Left lung (tissue), 10 donors: Measurements from ENCODE around the gene ITIH5. TPM values are rescaled to one million over a fixed set of nuclear protein-coding genes. Genes with fewer than 3 reads are reported as not detected.
A peak's percentile ranks its signal among the peaks of the same experiment; 100 is the strongest.

ENCODE experiments used
- ATAC-seq: fragments of 200-7000 bp; cut with Tn5 transposase; one replicate; pipeline ENCODE4 v1.9.1; 2020; ENCODE audit warnings: moderate library complexity
- DNase-seq, 4 donors: peaks; one replicate each; pipeline ENCODE4 v3.0.0-alpha.2; 2013 to 2020
- H3K27ac ChIP-seq, 2 donors: fragments of 200-600 bp; sonication (generic) in 1 of 2; one replicate each; pipeline versions ENCODE4 v1.5.0 to v1.8.0; 2020 to 2021
- H3K27me3 ChIP-seq, 2 donors: fragments of 200-600 bp; sonication (generic) in 1 of 2; one replicate each; pipeline versions ENCODE4 v1.5.0 to v1.8.0; 2020 to 2021
- H3K36me3 ChIP-seq, 2 donors: fragments of 200-600 bp; sonication (generic) in 1 of 2; one replicate each; pipeline versions ENCODE4 v1.5.0 to v1.8.0; 2020 to 2021
- H3K4me1 ChIP-seq, 2 donors: fragments of 200-600 bp; one replicate each; pipeline ENCODE4 v1.8.0; 2021
- H3K4me3 ChIP-seq, 2 donors: fragments of 200-600 bp; sonication (generic) in 1 of 2; one replicate each; pipeline versions ENCODE4 v1.5.0 to v1.8.0; 2020 to 2021; ENCODE audit warnings: mild to moderate bottlenecking in 1 of 2
- H3K9me3 ChIP-seq, 2 donors: fragments of 200-600 bp; sonication (generic) in 1 of 2; one replicate each; pipeline versions ENCODE4 v1.5.0 to v1.8.0; 2020 to 2021
- intact Hi-C, 2 donors: fragments of 100-400 bp; cut with DNase I; formaldehyde crosslinking; loops; one replicate each; pipeline versions ENCODE4 v1.11.2 to v1.14.2; 2022
- polyA plus RNA-seq, 6 donors: library from polyadenylated mRNA; unstranded; fragments of 120-200 nt; gene quantifications; one replicate each; pipeline ENCODE4 v1.2.1, GENCODE V29; 2013; ENCODE audit not compliant: insufficient read length in 6 of 6
- total RNA-seq, 2 donors: library from RNA; stranded (reverse); fragmentation: NEBNext Ultra II Directional; extraction: Animal tissue kit (Norgen Biotek cat#: 25700); gene quantifications; one replicate each; pipeline ENCODE4 v1.2.1, GENCODE V29; 2021
- TF ChIP-seq, protein P1 (sequence below), 2 donors: fragments of 200-600 bp; sonication (generic) in 1 of 2; IDR thresholded peaks; one replicate each; pipeline versions ENCODE4 v1.5.0 to v1.8.0; 2021; ENCODE audit warnings: antibody characterized with exemption in 2 of 2
- donor health status: DM: no; HTN: yes; CAD: no.
- donor health status: DM: no; HTN: no; CAD: no.

The ITIH5 gene
- total and polyA plus RNA-seq, 8 donors: 7.0 to 40.7 (median 29.9) TPM

- Histone ChIP-seq H3K27me3 (peaks cover 0 to 20% of the 10 kb centered on the region in 2 donors), H3K27ac (no peak overlapping the region), H3K4me3 (no peak overlapping the region), H3K9me3 (no peaks in the 10 kb centered on the region), H3K36me3 (no peaks in the 10 kb centered on the region), H3K4me1 (peaks cover 0 to 4% of the 10 kb centered on the region in 2 donors)
- TF ChIP-seq, protein P1, sequence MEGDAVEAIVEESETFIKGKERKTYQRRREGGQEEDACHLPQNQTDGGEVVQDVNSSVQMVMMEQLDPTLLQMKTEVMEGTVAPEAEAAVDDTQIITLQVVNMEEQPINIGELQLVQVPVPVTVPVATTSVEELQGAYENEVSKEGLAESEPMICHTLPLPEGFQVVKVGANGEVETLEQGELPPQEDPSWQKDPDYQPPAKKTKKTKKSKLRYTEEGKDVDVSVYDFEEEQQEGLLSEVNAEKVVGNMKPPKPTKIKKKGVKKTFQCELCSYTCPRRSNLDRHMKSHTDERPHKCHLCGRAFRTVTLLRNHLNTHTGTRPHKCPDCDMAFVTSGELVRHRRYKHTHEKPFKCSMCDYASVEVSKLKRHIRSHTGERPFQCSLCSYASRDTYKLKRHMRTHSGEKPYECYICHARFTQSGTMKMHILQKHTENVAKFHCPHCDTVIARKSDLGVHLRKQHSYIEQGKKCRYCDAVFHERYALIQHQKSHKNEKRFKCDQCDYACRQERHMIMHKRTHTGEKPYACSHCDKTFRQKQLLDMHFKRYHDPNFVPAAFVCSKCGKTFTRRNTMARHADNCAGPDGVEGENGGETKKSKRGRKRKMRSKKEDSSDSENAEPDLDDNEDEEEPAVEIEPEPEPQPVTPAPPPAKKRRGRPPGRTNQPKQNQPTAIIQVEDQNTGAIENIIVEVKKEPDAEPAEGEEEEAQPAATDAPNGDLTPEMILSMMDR (IDR thresholded peaks at IDR 0.05): no peak
- no peak for ATAC-seq
- intact Hi-C loops: loop anchor here in 1 of 2 donors (10.0 kb wide), 1 partner anchor 164 kb away; no protein-coding TSS in a partner anchor
- no peak for DNase-seq
Observed at GRCh38 chr10:7520507-7521485, 146.0 kb downstream of the ITIH5 start.

GRCh38 chr10:7519351-7519750 is 147.4 kb downstream of the ITIH5 start:
- H3K27ac ChIP-seq: no peak overlapping the region
- ATAC-seq (no peak), DNase-seq (no peak)
- no peaks in the 10 kb centered on the region for H3K4me1 ChIP-seq
- no peak overlapping the region for H3K4me3 ChIP-seq
- TF ChIP-seq, protein P1 (IDR thresholded peaks at IDR 0.05): no peak
- no peaks in the 10 kb centered on the region for H3K9me3 ChIP-seq
- peaks cover 0 to 11% of the 10 kb centered on the region in 2 donors for H3K27me3 ChIP-seq
- intact Hi-C loops: no loop called here
- no peaks in the 10 kb centered on the region for H3K36me3 ChIP-seq

GRCh38 chr10:7518693-7519092 is 148.1 kb downstream of the ITIH5 start:
- DNase-seq (no peak), ATAC-seq (no peak)
- intact Hi-C loops: no loop called here
- no peaks in the 10 kb centered on the region for H3K4me1 ChIP-seq
- H3K27me3 ChIP-seq: peaks cover 0 to 5% of the 10 kb centered on the region in 2 donors
- no peak overlapping the region for H3K4me3 ChIP-seq
- TF ChIP-seq, protein P1 (IDR thresholded peaks at IDR 0.05): no peak
- no peak overlapping the region for H3K27ac ChIP-seq
- no peaks in the 10 kb centered on the region for H3K9me3 ChIP-seq
- H3K36me3 ChIP-seq: no peaks in the 10 kb centered on the region

DNA sequence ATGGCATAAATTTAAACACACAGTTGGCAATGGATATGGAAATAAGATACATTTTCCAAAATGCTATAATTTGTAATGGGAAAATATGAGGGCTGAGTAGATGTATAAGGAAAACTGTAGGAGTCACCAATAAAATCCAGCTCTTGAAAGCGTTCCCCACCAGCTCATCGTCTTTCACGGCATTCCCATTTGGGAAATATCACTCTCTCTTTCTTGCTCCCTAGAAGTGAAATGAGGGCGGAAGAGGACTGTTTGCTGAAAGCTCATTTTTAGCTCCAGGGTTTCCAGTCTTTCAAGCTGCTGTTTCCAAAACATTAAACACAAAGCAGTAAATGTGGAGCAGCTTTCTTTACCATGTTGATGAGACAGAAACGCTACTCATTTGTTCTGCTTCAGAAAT is 151.3 kb downstream of the ITIH5 start:
- intact Hi-C loops: no loop called here
- no peaks in the 10 kb centered on the region for H3K4me1 ChIP-seq
- ATAC-seq (no peak), DNase-seq (peak in 1 of 4 donors; percentile 38)
- no peaks in the 10 kb centered on the region for H3K36me3 ChIP-seq
- H3K4me3 ChIP-seq: no peak overlapping the region
- H3K27ac ChIP-seq: no peak overlapping the region
- TF ChIP-seq, protein P1 (IDR thresholded peaks at IDR 0.05): no peak
- no peaks in the 10 kb centered on the region for H3K9me3 ChIP-seq
- H3K27me3 ChIP-seq: no peaks in the 10 kb centered on the region

DNA sequence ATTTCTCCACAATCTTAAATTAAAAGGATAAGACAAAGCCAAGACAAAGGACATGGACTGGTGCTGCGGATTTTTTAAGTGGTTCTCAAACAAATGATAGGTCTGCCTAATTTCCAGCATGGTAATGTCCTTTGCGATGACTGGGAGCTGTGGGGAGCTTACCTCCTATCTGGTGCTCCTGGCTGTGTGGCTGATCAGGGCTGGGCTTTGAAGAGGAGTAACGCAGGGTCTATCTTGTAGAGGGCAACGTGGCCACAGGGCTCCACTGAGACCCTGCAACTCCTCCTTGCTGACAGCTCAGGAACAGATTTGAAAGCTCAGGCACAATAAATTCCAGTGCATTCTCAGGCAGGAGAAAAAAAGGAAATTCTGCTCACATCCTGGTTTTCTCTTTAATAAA is 152.8 kb downstream of the ITIH5 start:
- no peak overlapping the region for H3K27ac ChIP-seq
- DNase-seq (no peak), ATAC-seq (no peak)
- no peaks in the 10 kb centered on the region for H3K4me1 ChIP-seq
- H3K27me3 ChIP-seq: no peaks in the 10 kb centered on the region
- intact Hi-C loops: no loop called here
- H3K4me3 ChIP-seq: no peak overlapping the region
- no peaks in the 10 kb centered on the region for H3K36me3 ChIP-seq
- TF ChIP-seq, protein P1 (IDR thresholded peaks at IDR 0.05): no peak
- no peaks in the 10 kb centered on the region for H3K9me3 ChIP-seq
